DMS153 treated with DMSO at 0.1 percent for 48 hours (cell line): Measurements from ENCODE around the gene L2HGDH.
A peak's percentile ranks its signal among the peaks of the same experiment; 100 is the strongest.
"Not testable (repeated sequence)": the region's sequence is repeated elsewhere in the genome, so short reads cannot be mapped to it uniquely, and the experiment has no call there.

ENCODE experiments used
- DNase-seq: peaks from one replicate; lab custom pipeline; 2025; ENCODE audit not compliant: unreplicated experiment; lab: John Stamatoyannopoulos, UW

The L2HGDH gene

GRCh38 chr14:50311972-50312733 is at the start of gene L2HGDH, which contains the start of gene DMAC2L:
L2HGDH (minus strand) TSS chr14:50312229; CDS start chr14:50312150, 79 bp downstream.
DMAC2L (plus strand) TSS chr14:50312324; CDS start chr14:50321488, 9,164 bp downstream.
- DNase-seq: peak; percentile 93

DNA sequence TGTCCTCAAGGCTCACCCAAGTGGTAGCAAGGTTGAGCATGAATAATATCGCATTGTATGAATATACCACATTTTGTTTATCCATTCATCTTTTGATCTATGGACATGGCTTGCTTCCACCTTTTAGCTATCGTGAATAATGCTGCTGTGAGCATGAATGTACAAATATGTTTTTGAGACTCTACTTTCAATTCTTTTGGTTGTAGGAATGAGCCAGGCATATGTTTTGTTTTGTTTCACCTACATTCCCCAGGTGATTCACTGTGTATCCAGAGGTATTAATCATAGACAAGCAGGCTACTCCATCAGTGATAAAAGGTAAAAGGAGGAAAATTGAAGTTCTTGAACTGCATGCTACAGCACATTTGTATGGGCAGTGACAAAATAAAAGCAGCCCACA is 48.8 kb upstream of the L2HGDH start:
- DNase-seq: no peak

GRCh38 chr14:50360093-50360492 is 48.1 kb upstream of the L2HGDH start:
- no peak for DNase-seq

- DNase-seq: no peak
Measured at GRCh38 chr14:50359631-50360030, 47.6 kb upstream of the L2HGDH start.

DNA sequence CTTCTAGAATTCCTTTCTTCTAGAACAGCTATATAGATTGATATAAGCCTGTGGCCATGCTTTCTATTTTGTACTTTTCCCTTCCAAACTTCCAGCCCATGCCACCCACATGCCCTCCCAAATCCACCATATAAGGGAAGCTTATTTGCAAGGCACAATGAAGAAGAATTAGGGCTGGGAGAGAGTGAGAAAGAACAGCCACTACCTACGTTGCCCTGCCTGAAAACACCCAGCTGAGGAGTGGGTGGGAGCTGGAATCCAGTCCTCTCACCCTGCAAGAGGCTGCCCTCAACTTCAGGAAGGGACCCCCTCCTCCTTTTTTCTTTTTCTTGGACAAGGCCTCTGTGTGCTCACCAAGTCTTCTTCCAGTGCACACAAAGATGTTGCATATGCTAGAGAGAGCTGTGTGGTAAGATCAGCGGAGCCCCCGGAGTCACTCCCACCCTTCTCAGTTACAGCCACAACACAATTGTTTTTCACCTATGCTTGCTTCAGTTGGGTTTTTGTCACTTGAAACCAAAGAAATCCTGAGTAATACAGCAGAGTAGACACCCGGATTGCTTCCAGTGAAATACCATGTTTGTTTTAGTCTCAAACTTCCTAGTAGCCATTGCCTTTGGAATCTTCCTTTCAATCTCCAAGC is 45.8 kb upstream of the L2HGDH start:
- no peak for DNase-seq

DNA sequence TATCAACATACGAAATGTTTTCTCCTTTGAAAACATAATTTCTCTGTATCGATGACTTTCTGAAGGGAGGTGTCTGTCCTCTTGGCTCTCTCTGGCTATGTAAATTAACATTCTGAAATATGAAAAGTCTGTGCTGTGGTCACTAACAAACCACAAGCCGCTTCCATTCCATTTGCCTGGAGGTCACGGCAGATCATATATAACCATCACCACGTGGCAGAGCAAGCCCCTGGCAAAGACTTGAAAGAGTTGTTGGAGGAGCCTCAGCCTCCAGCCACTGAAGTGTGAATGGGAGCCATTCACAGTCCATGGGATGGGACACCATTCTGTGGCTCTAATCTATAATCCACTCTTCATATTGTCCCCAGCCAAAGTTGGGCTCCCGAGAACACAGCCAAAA is 45.1 kb upstream of the L2HGDH start:
- no peak for DNase-seq

DNA sequence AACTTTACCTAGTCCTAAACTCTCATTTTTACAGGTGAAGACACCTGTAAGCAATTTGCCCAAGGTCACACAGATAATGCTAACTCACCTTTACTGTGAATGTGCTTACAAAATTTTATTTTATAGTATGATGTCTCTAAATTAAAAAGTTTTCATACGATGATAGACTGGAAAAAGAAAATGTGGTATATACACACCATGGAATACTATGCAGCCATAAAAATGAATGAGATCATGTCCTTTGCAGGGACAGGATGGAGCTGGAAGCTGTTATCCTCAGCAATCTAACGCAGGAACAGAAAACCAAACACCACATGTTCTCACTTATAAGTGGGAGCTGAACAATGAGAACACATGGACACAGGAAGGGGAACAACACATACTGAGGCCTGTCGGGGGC is 44.3 kb upstream of the L2HGDH start:
- not testable (repeated sequence) for DNase-seq

- no peak for DNase-seq
Measured at GRCh38 chr14:50355692-50356091, 43.7 kb upstream of the L2HGDH start.

DNA sequence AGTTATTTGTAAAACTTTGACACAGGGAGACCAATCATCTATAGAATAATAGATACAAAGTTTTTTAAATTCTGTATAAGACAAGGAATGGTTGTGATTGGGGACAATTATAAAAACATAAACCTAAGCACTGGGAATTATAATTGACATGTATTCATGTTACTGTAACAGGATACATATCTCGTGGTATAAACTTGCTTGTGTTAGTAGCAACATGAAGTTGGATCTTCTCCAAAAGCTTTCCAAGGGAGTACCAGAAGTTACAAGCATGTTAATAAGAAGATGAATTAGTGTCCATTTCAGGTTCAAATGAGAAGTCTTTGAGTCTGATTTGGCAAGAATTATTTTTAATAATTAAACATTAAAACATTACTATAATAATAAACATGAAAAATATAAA is 42.5 kb upstream of the L2HGDH start:
- DNase-seq: no peak

- no peak for DNase-seq
Measured at GRCh38 chr14:50353126-50353525, 41.1 kb upstream of the L2HGDH start.

DNA sequence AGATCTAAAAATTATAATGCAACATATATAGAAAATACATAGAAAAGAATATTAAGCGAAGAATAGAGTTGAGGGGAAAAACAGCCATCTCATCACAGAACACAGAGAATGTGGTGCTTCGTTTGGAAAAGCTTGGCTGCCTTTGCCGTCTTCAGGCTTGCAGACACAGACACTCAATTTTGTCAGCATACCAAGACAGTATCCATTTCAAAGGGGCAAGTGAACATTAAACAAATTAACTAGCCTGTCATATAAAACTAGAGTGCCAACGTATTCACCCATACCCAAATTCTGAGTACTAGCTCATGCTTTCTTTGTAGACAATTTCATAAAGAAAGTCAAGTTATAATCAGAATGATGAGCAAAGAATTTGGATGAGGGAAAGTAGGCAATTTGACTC is 40.6 kb upstream of the L2HGDH start:
- no peak for DNase-seq

GRCh38 chr14:50350975-50351374 is 38.9 kb upstream of the L2HGDH start:
- no peak for DNase-seq

- no peak for DNase-seq
Measured at GRCh38 chr14:50348933-50349332, 36.9 kb upstream of the L2HGDH start.

DNA sequence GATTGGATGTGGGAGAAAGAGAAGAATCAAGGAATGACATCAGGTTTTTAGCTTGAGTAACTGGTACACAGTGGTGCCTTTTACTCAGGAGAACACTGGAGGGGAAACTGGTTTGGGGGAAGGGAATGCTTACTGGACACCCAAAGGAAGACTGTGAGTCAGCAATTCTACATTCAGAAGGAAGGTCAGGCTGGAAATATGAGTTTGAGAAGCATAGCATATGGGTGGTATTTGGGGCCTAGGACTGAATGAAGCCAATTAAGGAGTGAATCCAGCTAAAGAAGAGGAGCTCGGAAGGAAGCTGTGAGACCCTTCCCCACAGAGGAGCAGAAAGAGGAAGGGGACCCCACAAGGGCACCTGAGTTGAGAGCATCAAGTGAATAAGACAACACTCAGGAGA is 35.5 kb upstream of the L2HGDH start:
- no peak for DNase-seq

DNA sequence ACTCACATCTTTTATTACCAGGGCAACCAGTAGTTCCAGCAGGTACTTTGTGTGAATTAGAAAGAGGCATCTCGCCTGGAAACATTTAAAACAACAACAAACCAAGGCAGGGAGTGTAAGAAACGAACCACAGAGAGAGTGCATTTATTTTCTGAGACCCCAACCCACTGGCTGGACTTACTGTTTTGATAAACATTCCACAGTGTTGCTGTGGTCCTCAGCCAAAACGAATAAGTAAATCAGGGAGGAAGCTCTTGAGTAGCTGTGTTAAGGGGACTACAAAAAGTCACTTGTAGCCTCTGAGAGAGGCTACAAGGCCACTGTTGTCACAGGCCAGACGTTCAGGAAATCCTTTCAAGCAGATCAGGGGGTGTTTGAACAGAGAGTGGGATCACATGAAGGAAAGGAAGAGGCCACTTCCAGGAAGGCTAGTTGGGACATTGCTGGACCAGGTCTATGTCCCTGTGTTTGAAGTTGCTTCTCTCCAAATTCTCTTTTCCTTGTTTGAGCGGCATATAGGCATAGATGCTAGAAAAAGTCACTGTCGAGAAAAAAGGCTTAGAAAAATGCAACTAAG is 33.9 kb upstream of the L2HGDH start:
- no peak for DNase-seq

DNA sequence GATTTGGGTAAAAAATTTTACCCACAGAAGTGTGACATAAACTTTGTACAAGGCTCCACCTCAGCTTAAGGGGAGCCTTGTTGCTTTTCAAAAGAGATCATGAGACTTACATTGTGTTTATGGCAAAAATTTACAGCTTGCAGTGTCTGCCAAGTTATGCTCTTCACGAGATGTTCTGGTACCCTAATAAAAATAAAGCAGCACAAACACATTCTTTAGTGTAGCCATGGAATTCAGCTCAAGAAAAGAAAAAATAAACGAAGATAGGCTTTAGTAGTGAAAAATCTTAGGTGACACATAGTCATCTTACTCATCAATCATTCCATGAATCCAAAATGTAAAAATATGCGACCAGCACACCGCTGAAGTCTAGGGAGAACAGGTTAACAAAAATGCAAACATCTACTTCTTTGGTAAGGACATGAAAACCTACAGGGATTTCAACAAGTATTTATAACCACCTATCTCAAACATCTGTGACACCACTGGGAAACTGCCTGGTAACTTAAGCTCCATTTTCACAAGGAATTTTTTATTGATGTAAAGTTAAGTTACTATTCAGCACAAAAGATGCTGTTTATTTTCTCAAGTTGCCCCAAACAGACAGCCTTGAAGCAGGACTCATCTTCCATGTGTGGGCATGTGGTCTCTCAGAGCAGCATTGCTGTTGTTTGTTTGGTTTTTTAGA is 33.0 kb upstream of the L2HGDH start:
- no peak for DNase-seq

DNA sequence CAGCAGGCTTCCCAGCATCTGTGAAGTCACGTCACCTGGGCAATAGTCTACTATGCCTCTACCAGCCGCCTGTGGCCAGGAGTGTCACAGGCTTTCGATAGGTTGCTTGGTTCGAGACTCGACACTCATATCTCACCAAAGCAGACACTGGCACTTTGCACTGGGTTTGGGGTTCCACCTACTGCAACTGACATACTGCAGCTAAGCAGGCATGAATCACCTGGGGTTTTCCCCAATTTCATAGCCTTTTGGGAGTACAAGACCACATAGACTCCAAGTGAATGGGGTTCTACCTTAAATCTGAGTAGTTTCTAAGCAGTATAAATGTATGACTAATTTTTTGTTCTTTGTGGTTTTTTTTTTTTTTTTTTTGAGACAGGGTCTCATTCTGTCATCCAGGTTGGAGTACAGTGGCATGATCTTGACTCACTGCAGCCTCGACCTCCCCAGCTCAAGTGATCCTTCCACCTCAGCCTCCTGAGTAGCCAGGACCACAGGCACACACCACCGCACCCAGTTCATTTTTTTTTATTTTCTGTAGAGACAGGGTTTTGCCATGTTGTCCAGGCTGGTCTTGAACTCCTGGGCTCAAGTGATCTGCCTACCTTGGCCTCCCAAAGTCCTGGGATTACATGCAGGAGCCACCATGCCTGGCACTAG is 32.2 kb upstream of the L2HGDH start:
- DNase-seq: no peak

DNA sequence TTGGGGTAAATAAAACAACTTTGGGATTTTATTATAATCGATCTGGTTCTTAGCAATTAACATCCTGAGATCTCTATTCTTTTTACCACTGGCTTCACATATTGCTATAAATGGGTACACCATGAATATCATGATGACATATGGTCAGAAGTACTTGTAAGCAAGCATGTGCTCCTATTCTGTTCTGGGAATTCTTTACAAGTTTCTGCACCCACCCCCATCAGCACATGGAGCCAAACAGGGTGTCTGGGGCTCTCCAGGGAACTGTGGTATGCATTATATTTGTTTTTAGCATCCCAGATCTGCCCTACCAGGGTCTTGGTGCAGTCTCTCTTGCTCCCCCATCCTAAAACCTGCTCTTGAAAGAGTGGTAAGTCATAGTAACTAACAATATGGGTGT is 31.4 kb upstream of the L2HGDH start:
- DNase-seq: no peak

GRCh38 chr14:50342221-50343078 is 30.4 kb upstream of the L2HGDH start:
- DNase-seq: peak; percentile 18

- no peak for DNase-seq
Measured at GRCh38 chr14:50340963-50341362, 28.9 kb upstream of the L2HGDH start.
